Upper lobe of right lung (tissue), 1 donor: Measurements from ENCODE around the gene SUSD1. TPM values are rescaled to one million over a fixed set of nuclear protein-coding genes. Genes with fewer than 3 reads are reported as not detected.

Experiments
- ATAC-seq: fragments of 200-7000 bp; cut with Tn5 transposase; one replicate; pipeline ENCODE4 v1.9.1; 2020; ENCODE audit warnings: mild to moderate bottlenecking, moderate library complexity
- DNase-seq: peaks from one replicate; pipeline ENCODE4 v3.0.0-alpha.2; 2020
- H3K27ac ChIP-seq: fragments of 200-600 bp; one replicate; pipeline ENCODE4 v1.8.0; 2022
- H3K27me3 ChIP-seq: fragments of 200-600 bp; one replicate; pipeline ENCODE4 v1.8.0; 2022; ENCODE audit warnings: mild to moderate bottlenecking
- H3K36me3 ChIP-seq: fragments of 200-600 bp; one replicate; pipeline ENCODE4 v1.8.0; 2022
- H3K4me1 ChIP-seq: fragments of 200-600 bp; one replicate; pipeline ENCODE4 v1.8.0; 2022
- H3K4me3 ChIP-seq: fragments of 200-600 bp; one replicate; pipeline ENCODE4 v1.8.0; 2022; ENCODE audit warnings: mild to moderate bottlenecking
- H3K9me3 ChIP-seq: fragments of 200-600 bp; one replicate; pipeline ENCODE4 v1.8.0; 2022
- CTCF ChIP-seq: fragments of 200-600 bp; IDR thresholded peaks from one replicate; pipeline ENCODE4 v1.8.0; 2022; ENCODE audit warnings: antibody characterized with exemption
- intact Hi-C: fragments of 100-400 bp; cut with DNase I; formaldehyde crosslinking; loops from one replicate; pipeline ENCODE4 v1.11.0; 2022
- total RNA-seq: library from RNA; stranded (reverse); fragmentation: NEBNext Ultra II Directional; extraction: Animal tissue kit (Norgen Biotek cat#: 25700); gene quantifications from one replicate; pipeline ENCODE4 v1.2.1, GENCODE V29; 2021
- donor health status: DM: no; HTN: yes; CAD: no; lungs with severe emphysema.

Gene SUSD1
- total RNA-seq, 1 donor from 2014 or later = 31.0 TPM

GRCh38 chr9:112127281-112127680 is 47.8 kb downstream of the SUSD1 start:
- no peak for TF ChIP-seq CTCF
- Histone ChIP-seq H3K9me3 (no peaks in the 10 kb centered on the region), H3K27me3 (no peaks in the 10 kb centered on the region), H3K27ac (no peak overlapping the region), H3K36me3 (peaks cover 10% of the 10 kb centered on the region), H3K4me1 (no peaks in the 10 kb centered on the region), H3K4me3 (no peak overlapping the region)
- ATAC-seq = no peak
- no peak for DNase-seq
- intact Hi-C loops = no loop called here

- Histone ChIP-seq H3K4me3 (no peak overlapping the region), H3K4me1 (no peaks in the 10 kb centered on the region), H3K27ac (no peak overlapping the region), H3K9me3 (no peaks in the 10 kb centered on the region), H3K27me3 (no peaks in the 10 kb centered on the region), H3K36me3 (peaks cover 13% of the 10 kb centered on the region)
- DNase-seq (no peak), ATAC-seq (no peak)
- no peak for TF ChIP-seq CTCF
- intact Hi-C loops = no loop called here
These were observed 49.1 kb downstream of the SUSD1 start for GRCh38 chr9:112125951-112126388.

GRCh38 chr9:112124156-112124555 is 50.9 kb downstream of the SUSD1 start:
- Histone ChIP-seq H3K36me3 (peaks cover 13% of the 10 kb centered on the region), H3K9me3 (no peaks in the 10 kb centered on the region), H3K27me3 (no peaks in the 10 kb centered on the region), H3K27ac (no peak overlapping the region), H3K4me3 (no peak overlapping the region), H3K4me1 (peaks cover 2% of the 10 kb centered on the region)
- ATAC-seq (peak; percentile 44), DNase-seq (no peak)
- TF ChIP-seq CTCF = no peak
- intact Hi-C loops = no loop called here

- no peaks in the 10 kb centered on the region for H3K27me3 ChIP-seq
- intact Hi-C loops = no loop called here
- H3K36me3 ChIP-seq = peaks cover 13% of the 10 kb centered on the region
- TF ChIP-seq CTCF = no peak
- H3K4me1 ChIP-seq = peaks cover 3% of the 10 kb centered on the region
- no peak overlapping the region for H3K4me3 ChIP-seq
- no peak for DNase-seq
- H3K27ac ChIP-seq = no peak overlapping the region
- H3K9me3 ChIP-seq = no peaks in the 10 kb centered on the region
- no peak for ATAC-seq
These were observed 53.5 kb downstream of the SUSD1 start for GRCh38 chr9:112121633-112122032.

- Histone ChIP-seq H3K4me3 (no peak overlapping the region), H3K36me3 (peaks cover 13% of the 10 kb centered on the region), H3K27me3 (no peaks in the 10 kb centered on the region), H3K27ac (peak overlapping the region; percentile 47), H3K4me1 (peaks cover 3% of the 10 kb centered on the region), H3K9me3 (no peaks in the 10 kb centered on the region)
- intact Hi-C loops = no loop called here
- TF ChIP-seq CTCF = no peak
- ATAC-seq (peak; percentile 37), DNase-seq (no peak)
These were observed 54.6 kb downstream of the SUSD1 start for GRCh38 chr9:112120439-112120925.

GRCh38 chr9:112120030-112120341 is 55.1 kb downstream of the SUSD1 start:
- peak overlapping the region; percentile 47 for H3K27ac ChIP-seq
- no peaks in the 10 kb centered on the region for H3K9me3 ChIP-seq
- peaks cover 3% of the 10 kb centered on the region for H3K4me1 ChIP-seq
- ATAC-seq (no peak), DNase-seq (no peak)
- no peak for TF ChIP-seq CTCF
- no peak overlapping the region for H3K4me3 ChIP-seq
- peaks cover 13% of the 10 kb centered on the region for H3K36me3 ChIP-seq
- intact Hi-C loops = no loop called here
- no peaks in the 10 kb centered on the region for H3K27me3 ChIP-seq
